Adrenal gland (tissue), 12 donors: ENCODE data around the gene MRFAP1L1. TPM values are rescaled to one million over a fixed set of nuclear protein-coding genes. Genes with fewer than 3 reads are reported as not detected.
A peak's percentile ranks its signal among the peaks of the same experiment; 100 is the strongest.

Experiments used
- DNase-seq, 7 donors: peaks; one replicate each; pipeline ENCODE4 v3.0.0-alpha.2; 2019 to 2020
- H3K27ac ChIP-seq, 5 donors: fragments of 200-600 bp; sonication (generic) in 4 of 5; 1 replicate in 3 of 5; 2 replicates in 2 of 5; pipeline versions ENCODE4 v1.5.1 to v1.8.0; 2016 to 2020; ENCODE audit warnings: mild to moderate bottlenecking in 1 of 5
- H3K27me3 ChIP-seq: fragments of 200-600 bp; 2 replicates; pipeline ENCODE4 v1.8.0; 2021
- H3K36me3 ChIP-seq, 2 donors: fragments of 200-600 bp; replicated peaks in 1 of 2; 1 replicate in 1 of 2; 2 replicates in 1 of 2; pipeline versions ENCODE4 v1.5.1 to v1.8.0; 2018 to 2022
- H3K4me1 ChIP-seq, 2 donors: fragments of 200-600 bp; replicated peaks in 1 of 2; 1 replicate in 1 of 2; 2 replicates in 1 of 2; pipeline versions ENCODE4 v1.5.1 to v1.8.0; 2018 to 2021
- H3K4me3 ChIP-seq, 4 donors: fragments of 200-600 bp; sonication (generic) in 3 of 4; one replicate each; pipeline ENCODE4 v1.5.1; 2016 to 2018
- H3K9me3 ChIP-seq, 3 donors: fragments of 200-600 bp; sonication (generic) in 1 of 3; replicated peaks in 1 of 3; 1 replicate in 2 of 3; 2 replicates in 1 of 3; pipeline versions ENCODE4 v1.5.1 to v1.8.0; 2016 to 2021
- POLR2A ChIP-seq, 2 donors: fragments of 450-650 bp; IDR thresholded peaks; one replicate each; pipeline ENCODE4 v1.6.1; 2017; ENCODE audit warnings: antibody characterized with exemption in 2 of 2, mild to moderate bottlenecking in 2 of 2, moderate library complexity in 1 of 2
- WGBS, 4 donors: extraction: QIAGEN DNeasy Blood & Tissue Kit in 2 of 4; methylation state at CpG; one replicate each; pipeline versions ENCODE4 v1.1.5 to v1.1.7; 2013 to 2017; 5-methylcytosine and 5-hydroxymethylcytosine counted together
- intact Hi-C, 2 donors: fragments of 100-400 bp; cut with DNase I; formaldehyde crosslinking; loops; one replicate each; pipeline versions ENCODE4 v1.14.1 to v1.15.0; 2022 to 2023
- polyA plus RNA-seq, 3 donors: library from polyadenylated mRNA; stranded (reverse); fragments of 200-250 nt in 2 of 3; fragments of 350-450 nt in 1 of 3; fragmentation: Illumina TruSeq in 1 of 3; extraction: RNeasy Lipid Tissue Mini Kit (QIAGEN cat#74804) in 1 of 3; gene quantifications; one replicate each; pipeline ENCODE4 v1.2.3, GENCODE V29; 2013 to 2014
- total RNA-seq, 9 donors: library from RNA; depleted of rRNA in 4 of 9; stranded (reverse); fragments of >200 nt in 4 of 9; fragments of 120-200 nt in 1 of 9; fragmentation: NEBNext Ultra II Directional in 1 of 9; extraction: Animal tissue kit (Norgen Biotek cat#: 25700) in 1 of 9; gene quantifications; one replicate each; pipeline versions ENCODE4 v1.1.0 to v1.2.4, GENCODE V29; 2013 to 2023
- TF ChIP-seq, protein P1 (sequence below), 6 experiments: fragments of 450-650 bp in 4 of 6; fragments of 200-600 bp in 2 of 6; sonication (generic) in 1 of 6; IDR thresholded peaks; 1 replicate in 5 of 6; 2 replicates in 1 of 6; pipeline versions ENCODE4 v1.5.1 to v1.8.0; 2016 to 2021; ENCODE audit warnings: antibody characterized with exemption in 6 of 6, mild to moderate bottlenecking in 2 of 6, moderate library complexity in 1 of 6
- donor health status: healthy with polysubstance abuse.
- donor health status: Bipolar disorder and iron deficiency.
- donor health status: DM: yes; HTN: yes; CAD: no.
- donor health status: DM: no; HTN: no; CAD: no.
- donor health status: DM: no; HTN: no; CAD: no.
- donor health status: DM: yes; HTN: yes; CAD: no.

MRFAP1L1 gene
- total and polyA plus RNA-seq, 12 donors: 53.0 to 100 (median 63.2) TPM

DNA sequence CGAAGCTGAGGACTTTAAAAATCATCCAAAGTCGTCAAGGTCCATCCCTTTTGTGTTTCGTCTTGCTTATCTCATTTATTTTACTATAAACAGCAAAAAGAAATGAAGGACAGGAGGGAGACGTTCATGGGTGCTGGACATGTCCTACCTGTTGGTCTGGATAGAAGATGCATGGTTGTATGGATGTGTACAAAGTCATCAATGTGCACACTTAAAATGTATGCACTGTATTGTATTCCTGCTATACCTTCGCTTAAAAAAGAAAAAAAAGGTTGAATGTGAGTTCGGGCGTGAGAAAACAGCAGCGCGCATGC, 6.0 kb upstream of the MRFAP1L1 start:
- Histone ChIP-seq H3K27ac (peak overlapping the region in 4 of 5 donors; percentile 78 to 99 (median 88)), H3K27me3 (no peaks in the 10 kb centered on the region), H3K36me3 (no peaks in the 10 kb centered on the region), H3K4me1 (peaks cover 0 to 16% of the 10 kb centered on the region in 2 donors), H3K9me3 (no peaks in the 10 kb centered on the region), H3K4me3 (peak overlapping the region in 2 of 4 donors; percentile 55 to 95)
- intact Hi-C loops: loop anchor here in 1 of 2 donors (5.0 kb wide), 1 partner anchor 352 kb away; the partner anchor contains the start of gene GRPEL1
- DNase-seq: no peak
- TF ChIP-seq, protein P1, sequence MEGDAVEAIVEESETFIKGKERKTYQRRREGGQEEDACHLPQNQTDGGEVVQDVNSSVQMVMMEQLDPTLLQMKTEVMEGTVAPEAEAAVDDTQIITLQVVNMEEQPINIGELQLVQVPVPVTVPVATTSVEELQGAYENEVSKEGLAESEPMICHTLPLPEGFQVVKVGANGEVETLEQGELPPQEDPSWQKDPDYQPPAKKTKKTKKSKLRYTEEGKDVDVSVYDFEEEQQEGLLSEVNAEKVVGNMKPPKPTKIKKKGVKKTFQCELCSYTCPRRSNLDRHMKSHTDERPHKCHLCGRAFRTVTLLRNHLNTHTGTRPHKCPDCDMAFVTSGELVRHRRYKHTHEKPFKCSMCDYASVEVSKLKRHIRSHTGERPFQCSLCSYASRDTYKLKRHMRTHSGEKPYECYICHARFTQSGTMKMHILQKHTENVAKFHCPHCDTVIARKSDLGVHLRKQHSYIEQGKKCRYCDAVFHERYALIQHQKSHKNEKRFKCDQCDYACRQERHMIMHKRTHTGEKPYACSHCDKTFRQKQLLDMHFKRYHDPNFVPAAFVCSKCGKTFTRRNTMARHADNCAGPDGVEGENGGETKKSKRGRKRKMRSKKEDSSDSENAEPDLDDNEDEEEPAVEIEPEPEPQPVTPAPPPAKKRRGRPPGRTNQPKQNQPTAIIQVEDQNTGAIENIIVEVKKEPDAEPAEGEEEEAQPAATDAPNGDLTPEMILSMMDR (IDR thresholded peaks at IDR 0.05): no peak
- TF ChIP-seq POLR2A (IDR thresholded peaks at IDR 0.05): no peak
- WGBS, 4 donors: 5 to 7% (median 6%) methylated on average over 9 of the region's 9 CpGs

DNA sequence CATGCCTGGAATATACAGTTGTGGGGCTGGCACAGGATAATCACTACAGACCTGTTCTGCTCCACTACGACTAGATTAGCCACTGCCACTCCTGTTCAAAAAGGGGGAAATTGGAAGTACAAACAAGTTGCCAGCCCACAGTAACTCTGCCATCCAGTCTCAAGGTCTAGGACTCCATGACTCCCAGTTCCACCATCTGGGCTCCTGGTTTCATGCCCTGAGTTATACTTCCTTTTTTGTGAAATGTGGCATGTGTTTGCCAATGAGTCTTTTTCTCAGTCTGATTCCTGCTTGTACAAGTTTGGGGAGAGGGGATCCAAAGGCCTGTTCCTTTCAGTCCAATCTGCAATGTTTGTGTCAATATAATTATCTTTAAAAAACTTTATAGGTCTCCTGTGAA, 5.3 kb upstream of the MRFAP1L1 start:
- WGBS, 4 donors: 67 to 83% (median 71%) methylated on average over 1 of the region's 1 CpG
- intact Hi-C loops: loop anchor here in 1 of 2 donors (5.0 kb wide), 1 partner anchor 352 kb away; the partner anchor contains the start of gene GRPEL1
- Histone ChIP-seq H3K27ac (no peak overlapping the region), H3K27me3 (no peaks in the 10 kb centered on the region), H3K9me3 (no peaks in the 10 kb centered on the region), H3K36me3 (no peaks in the 10 kb centered on the region), H3K4me1 (peaks cover 4 to 17% of the 10 kb centered on the region in 2 donors), H3K4me3 (no peak overlapping the region)
- DNase-seq: peak in 1 of 7 donors; percentile 1
- no peak for TF ChIP-seq POLR2A (IDR thresholded peaks at IDR 0.05)
- TF ChIP-seq, protein P1 (IDR thresholded peaks at IDR 0.05): no peak

DNA sequence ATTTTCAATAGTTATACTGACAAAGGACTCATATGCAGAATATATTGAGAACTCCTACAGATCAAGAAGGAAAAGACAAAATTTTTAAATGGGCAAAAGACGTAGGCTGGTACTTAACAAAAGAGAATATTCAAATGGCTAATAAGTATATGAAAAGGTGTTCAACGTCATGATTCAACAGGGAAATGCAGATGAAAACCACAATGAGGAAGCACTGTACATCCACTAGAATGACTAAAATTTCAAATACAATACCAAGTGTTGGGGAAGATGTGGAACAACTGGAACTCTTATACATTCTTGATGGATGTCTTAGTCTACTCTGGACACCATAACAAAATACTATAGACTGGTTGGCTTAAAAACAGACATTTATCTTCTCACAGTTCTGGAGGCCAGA, 1.3 kb upstream of the MRFAP1L1 start:
- 76 to 80% (median 79%) methylated on average over 2 of the region's 2 CpGs for WGBS, 4 donors
- no peak overlapping the region for H3K27ac ChIP-seq
- no peaks in the 10 kb centered on the region for H3K27me3 ChIP-seq
- H3K4me1 ChIP-seq: peaks cover 19 to 37% of the 10 kb centered on the region in 2 donors
- H3K4me3 ChIP-seq: no peak overlapping the region
- no peak for DNase-seq
- intact Hi-C loops: no loop called here
- TF ChIP-seq, protein P1 (IDR thresholded peaks at IDR 0.05): no peak
- TF ChIP-seq POLR2A (IDR thresholded peaks at IDR 0.05): no peak
- H3K9me3 ChIP-seq: no peaks in the 10 kb centered on the region
- no peaks in the 10 kb centered on the region for H3K36me3 ChIP-seq

DNA sequence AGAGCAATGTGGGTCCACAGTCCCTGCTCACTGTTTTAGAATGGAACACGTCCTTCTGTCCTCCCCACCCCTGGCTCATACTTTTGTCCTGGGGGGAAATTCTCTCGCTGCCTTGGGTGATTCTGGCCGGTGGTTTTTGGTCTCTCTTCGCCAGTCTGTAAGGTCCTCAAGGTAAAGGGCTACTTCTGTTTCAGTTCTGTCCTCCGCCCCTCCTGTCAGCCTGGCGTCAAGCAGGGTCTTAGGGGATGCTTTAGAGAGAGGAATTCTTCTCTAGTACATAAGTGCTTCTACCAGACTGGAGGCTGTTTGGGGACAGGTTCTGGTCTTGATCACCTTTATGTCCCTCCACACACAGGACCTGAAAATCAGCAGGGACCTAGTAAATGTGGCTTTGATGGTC, 617 bp upstream of the MRFAP1L1 start:
- intact Hi-C loops: no loop called here

More for the DNA sequence above, 617 bp upstream of the MRFAP1L1 start:
- peak overlapping the region in 4 of 5 donors; percentile 55 to 92 (median 77) for H3K27ac ChIP-seq
- no peaks in the 10 kb centered on the region for H3K9me3 ChIP-seq
- WGBS, 4 donors: 0 to 16% (median 9%) methylated on average over 5 to 6 of the region's 6 CpGs
- peak overlapping the region in 2 of 4 donors; percentile 84 to 97 for H3K4me3 ChIP-seq
- H3K4me1 ChIP-seq: peaks cover 19 to 44% of the 10 kb centered on the region in 2 donors
- TF ChIP-seq, protein P1 (IDR thresholded peaks at IDR 0.05): no peak
- no peak for TF ChIP-seq POLR2A (IDR thresholded peaks at IDR 0.05)
- peak in 1 of 7 donors; percentile 9 for DNase-seq
- no peaks in the 10 kb centered on the region for H3K36me3 ChIP-seq
- H3K27me3 ChIP-seq: no peaks in the 10 kb centered on the region
